SK-N-SH (cell line): ENCODE results near the gene CDC42BPG. TPM values are rescaled to one million over a fixed set of nuclear protein-coding genes. Genes with fewer than 3 reads are reported as not detected.

ENCODE experiments used
- CTCF ChIA-PET: fragments of 300-600, 350-600 bp; formaldehyde crosslinking; extraction: SDS; loops from one replicate; lab custom pipeline; 2021; lab: Yijun Ruan, JAX
- POLR2A ChIA-PET: fragments of 350-600 bp; sonication (Branson Sonifier 250); formaldehyde crosslinking; extraction: SDS; loops from one replicate; lab custom pipeline; 2020; ENCODE audit warnings: antibody characterized with exemption, inconsistent platforms; lab: Yijun Ruan, JAX
- DNase-seq: peaks from one replicate; pipeline ENCODE4 v3.0.0; 2012
- H2AFZ ChIP-seq: fragments of 200-600 bp; sonication (generic); 2 replicates; pipeline ENCODE4 v1.8.1; 2016; ENCODE audit warnings: antibody characterized with exemption, mild to moderate bottlenecking, low read depth
- H3F3A ChIP-seq: fragments of 200-600 bp; sonication (generic); replicated peaks from 2 replicates; pipeline ENCODE3; 2016; ENCODE audit warnings: antibody characterized with exemption, mild to moderate bottlenecking; ENCODE audit not compliant: insufficient read depth
- H3K27ac ChIP-seq, 2 experiments: fragments of 200-500 bp in 1 of 2; fragments of 200-600 bp in 1 of 2; sonication (Bioruptor generic) in 1 of 2; sonication (generic), shearing (Covaris generic) in 1 of 2; 2 replicates each; pipeline versions ENCODE4 v1.5.1 to v1.6.1; 2014 to 2016; ENCODE audit warnings: low read depth in 2 of 2, inconsistent platforms in 1 of 2, low read length in 1 of 2, mild to moderate bottlenecking in 1 of 2, mixed read lengths in 1 of 2
- H3K27me3 ChIP-seq: fragments of 200-600 bp; sonication (generic), shearing (Covaris generic); 2 replicates; pipeline ENCODE4 v1.6.1; 2016; ENCODE audit warnings: mixed run types; ENCODE audit not compliant: insufficient read depth
- H3K36me3 ChIP-seq, 2 experiments: fragments of 200-500 bp in 1 of 2; fragments of 200-600 bp in 1 of 2; sonication (Bioruptor generic) in 1 of 2; sonication (generic) in 1 of 2; replicated peaks in 1 of 2; 2 replicates each; pipeline versions ENCODE3 to v1.5.1; 2014 to 2016; ENCODE audit warnings: low read length in 1 of 2, mild to moderate bottlenecking in 1 of 2; ENCODE audit not compliant: insufficient read depth in 2 of 2, control insufficient read depth in 1 of 2
- H3K4me1 ChIP-seq, 2 experiments: fragments of 200-500 bp in 1 of 2; fragments of 200-600 bp in 1 of 2; sonication (Bioruptor generic) in 1 of 2; sonication (generic), shearing (Covaris generic) in 1 of 2; 2 replicates each; pipeline versions ENCODE4 v1.5.1 to v1.6.1; 2014 to 2016; ENCODE audit warnings: low read depth in 1 of 2, low read length in 1 of 2, mixed run types in 1 of 2; ENCODE audit not compliant: insufficient read depth in 2 of 2, control insufficient read depth in 1 of 2
- H3K4me2 ChIP-seq: fragments of 200-600 bp; sonication (generic), shearing (Covaris generic); 2 replicates; pipeline ENCODE4 v1.6.1; 2017; ENCODE audit warnings: mixed run types
- H3K4me3 ChIP-seq, 2 experiments: fragments of 200-500 bp in 1 of 2; fragments of 200-600 bp in 1 of 2; sonication (Bioruptor generic) in 1 of 2; sonication (generic), shearing (Covaris generic) in 1 of 2; 2 replicates each; pipeline versions ENCODE4 v1.5.1 to v1.8.1; 2014 to 2016; ENCODE audit warnings: low read depth in 2 of 2, inconsistent platforms in 1 of 2, low read length in 1 of 2, mild to moderate bottlenecking in 1 of 2, mixed read lengths in 1 of 2, moderate library complexity in 1 of 2
- H3K79me2 ChIP-seq: fragments of 200-600 bp; sonication (generic); 2 replicates; pipeline ENCODE4 v1.8.1; 2017; ENCODE audit warnings: mild to moderate bottlenecking; ENCODE audit not compliant: insufficient read depth
- H3K9ac ChIP-seq: fragments of 200-600 bp; sonication (generic); 2 replicates; pipeline ENCODE4 v1.6.1; 2017; ENCODE audit warnings: mixed run types
- H3K9me2 ChIP-seq: fragments of 200-600 bp; sonication (generic); 2 replicates; pipeline ENCODE4 v1.6.1; 2017; ENCODE audit warnings: mixed run types
- H3K9me3 ChIP-seq: fragments of 200-600 bp; sonication (generic); 2 replicates; pipeline ENCODE4 v1.6.1; 2017; ENCODE audit warnings: mixed run types, mild to moderate bottlenecking, moderate library complexity
- H4K20me1 ChIP-seq: fragments of 200-600 bp; sonication (generic); 2 replicates; pipeline ENCODE4 v1.6.1; 2017; ENCODE audit warnings: mild to moderate bottlenecking, mixed run types; ENCODE audit not compliant: insufficient read depth
- ELF1 ChIP-seq: IDR thresholded peaks from 2 replicates; pipeline ENCODE4 v1.4.0; 2012
- EZH2phosphoT487 ChIP-seq: fragments of 200-600 bp; sonication (generic); IDR thresholded peaks from 2 replicates; pipeline ENCODE4 v1.6.1; 2017; ENCODE audit warnings: low read depth, mixed run types, mild to moderate bottlenecking, antibody characterized with exemption, moderate library complexity, borderline replicate concordance
- FOSL2 ChIP-seq: IDR thresholded peaks from 2 replicates; pipeline ENCODE4 v1.4.0; 2012; ENCODE audit warnings: low read depth, mild to moderate bottlenecking, moderate library complexity, borderline replicate concordance
- FOXJ3 ChIP-seq: sonication (generic); formaldehyde crosslinking; IDR thresholded peaks from 2 replicates; pipeline ENCODE4 v1.5.1; 2020; ENCODE audit warnings: mild to moderate bottlenecking, missing genetic modification reagents
- GABPA ChIP-seq: IDR thresholded peaks from 2 replicates; pipeline ENCODE4 v1.4.0; 2012; ENCODE audit warnings: low read depth, mild to moderate bottlenecking
- GATA2 ChIP-seq: sonication (generic); formaldehyde crosslinking; IDR thresholded peaks from 2 replicates; pipeline ENCODE4 v1.5.0; 2020; ENCODE audit warnings: mild to moderate bottlenecking, missing genetic modification reagents
- IRF3 ChIP-seq: fragments of 150-350 bp; IDR thresholded peaks from 2 replicates; pipeline ENCODE4 v1.6.1; 2016; ENCODE audit warnings: mild to moderate bottlenecking, low read depth, low read length
- MAX ChIP-seq: IDR thresholded peaks from 2 replicates; pipeline ENCODE4 v1.4.0; 2012; ENCODE audit warnings: low read depth
- MEF2A ChIP-seq: IDR thresholded peaks from 2 replicates; pipeline ENCODE4 v1.4.0; 2012; ENCODE audit warnings: low read depth, borderline replicate concordance
- PBX3 ChIP-seq: IDR thresholded peaks from 2 replicates; pipeline ENCODE4; 2012
- RAD21 ChIP-seq: IDR thresholded peaks from 2 replicates; pipeline ENCODE4 v1.6.1; 2012; ENCODE audit warnings: mild to moderate bottlenecking, low read length
- RCOR1 ChIP-seq: fragments of 150-350 bp; IDR thresholded peaks from 2 replicates; pipeline ENCODE4 v1.6.1; 2017; ENCODE audit warnings: antibody characterized with exemption, low read length
- RFX5 ChIP-seq: IDR thresholded peaks from 2 replicates; pipeline ENCODE4 v1.6.1; 2012; ENCODE audit warnings: mild to moderate bottlenecking, improper control_type of control experiment, low read length
- RXRA ChIP-seq: IDR thresholded peaks from 2 replicates; pipeline ENCODE4 v1.4.0; 2012; ENCODE audit warnings: low read depth, mild to moderate bottlenecking, borderline replicate concordance
- TAF1 ChIP-seq: IDR thresholded peaks from 2 replicates; pipeline ENCODE4 v1.6.1; 2012; ENCODE audit warnings: low read depth, mild to moderate bottlenecking, low read length, moderate library complexity, borderline replicate concordance
- TEAD4 ChIP-seq: IDR thresholded peaks from 2 replicates; pipeline ENCODE4 v1.4.0; 2012; ENCODE audit warnings: mild to moderate bottlenecking, borderline replicate concordance; ENCODE audit not compliant: insufficient read depth
- ZBTB33 ChIP-seq: IDR thresholded peaks from 2 replicates; pipeline ENCODE4 v1.4.0; 2012; ENCODE audit warnings: low read depth, borderline replicate concordance
- WGBS: methylation state at CpG from one replicate; pipeline ENCODE4 v1.1.6; 2017; ENCODE audit warnings: low lambda C conversion rate; 5-methylcytosine and 5-hydroxymethylcytosine counted together
- polyA plus RNA-seq, 3 experiments: library from polyadenylated mRNA; depleted of rRNA; stranded (reverse); fragments of >200 nt; gene quantifications; 2 replicates each; pipeline ENCODE4 v1.2.3, GENCODE V29; 2012

CDC42BPG gene
- polyA plus RNA-seq, 1 of the 3 experiments (the other 2 are of a cell fraction), result 0.33 TPM

- H3F3A ChIP-seq, result no peaks in the 10 kb centered on the region
- H3K27me3 ChIP-seq, result no peaks in the 10 kb centered on the region
- no peaks in the 10 kb centered on the region for H3K9me3 ChIP-seq
- no peak overlapping the region for H2AFZ ChIP-seq
- H3K9me2 ChIP-seq, result no peaks in the 10 kb centered on the region
- H4K20me1 ChIP-seq, result no peaks in the 10 kb centered on the region
- DNase-seq, result no peak
- CTCF ChIA-PET, result interaction anchor here (1.0 to 2.0 kb wide), 2 partner anchors 11 to 13 kb away, joined by 4 to 5 read pairs; no protein-coding TSS in a partner anchor
- H3K4me2 ChIP-seq, result no peak overlapping the region
- H3K4me3 ChIP-seq, result no peak overlapping the region
- POLR2A ChIA-PET, result no interaction called here
- no peaks in the 10 kb centered on the region; a peak in 1 of 4 replicates for H3K4me1 ChIP-seq
- TF ChIP-seq ZBTB33, result no peak
- TF ChIP-seq PBX3, result no peak
- no peak for TF ChIP-seq RCOR1
- TF ChIP-seq RXRA, result no peak
- TF ChIP-seq RFX5, result no peak
- TF ChIP-seq FOSL2, result no peak
- TF ChIP-seq IRF3, result no peak
- no peak for TF ChIP-seq EZH2phosphoT487
- no peak for TF ChIP-seq ELF1
- TF ChIP-seq MEF2A, result no peak
- TF ChIP-seq MAX, result no peak
- TF ChIP-seq FOXJ3 (CRISPR knock-in tag), result no peak
- TF ChIP-seq GATA2 (CRISPR knock-in tag), result no peak
- no peak for TF ChIP-seq RAD21
- TF ChIP-seq GABPA, result no peak
- no peak for TF ChIP-seq TEAD4
- TF ChIP-seq TAF1, result no peak
- no peak overlapping the region for H3K27ac ChIP-seq
- peaks cover 0 to 14% of the 10 kb centered on the region in 2 experiments for H3K36me3 ChIP-seq
- no peaks in the 10 kb centered on the region for H3K79me2 ChIP-seq
- no peak overlapping the region for H3K9ac ChIP-seq
- 94% methylated on average over 9 of the region's 19 CpGs for WGBS
Observed at GRCh38 chr11:64796047-64796756, 48.3 kb downstream of the CDC42BPG start.
